DOHH2 (cell line): ENCODE measurements around the gene CEP44.

Source experiments
- H3F3A ChIP-seq: fragments of 200-600 bp; sonication (generic), shearing (Covaris generic); 2 replicates; pipeline ENCODE4 v1.6.0; 2016; ENCODE audit warnings: antibody characterized with exemption, mild to moderate bottlenecking; ENCODE audit not compliant: control insufficient read depth, insufficient read depth
- H3K27ac ChIP-seq: fragments of 200-600 bp; sonication (generic); 2 replicates; pipeline ENCODE4 v1.5.1; 2014; ENCODE audit warnings: low read depth, mild to moderate bottlenecking, low read length, moderate library complexity
- H3K27me3 ChIP-seq: fragments of 200-600 bp; sonication (generic); 2 replicates; pipeline ENCODE4 v1.6.1; 2014; ENCODE audit warnings: mild to moderate bottlenecking, low read length, mixed read lengths; ENCODE audit not compliant: control insufficient read depth
- H3K36me3 ChIP-seq: fragments of 200-600 bp; sonication (generic); 2 replicates; pipeline ENCODE4 v1.6.1; 2014; ENCODE audit warnings: mild to moderate bottlenecking, low read length, moderate library complexity, mixed read lengths; ENCODE audit not compliant: control insufficient read depth
- H3K4me1 ChIP-seq: fragments of 200-600 bp; sonication (generic); 2 replicates; pipeline ENCODE4 v1.6.1; 2014; ENCODE audit warnings: mild to moderate bottlenecking, low read length, mixed read lengths; ENCODE audit not compliant: control insufficient read depth
- H3K4me2 ChIP-seq: fragments of 200-600 bp; sonication (generic); 2 replicates; pipeline ENCODE4 v1.6.0; 2014; ENCODE audit warnings: mild to moderate bottlenecking, low read length, moderate library complexity
- H3K4me3 ChIP-seq: fragments of 200-600 bp; sonication (generic); 2 replicates; pipeline ENCODE4 v1.5.1; 2014; ENCODE audit warnings: mild to moderate bottlenecking, low read length, mixed read lengths
- H3K79me2 ChIP-seq: fragments of 200-600 bp; sonication (generic); 2 replicates; pipeline ENCODE4 v1.6.1; 2014; ENCODE audit warnings: mild to moderate bottlenecking, low read length, mixed read lengths; ENCODE audit not compliant: control insufficient read depth
- H3K9me2 ChIP-seq: fragments of 200-600 bp; sonication (generic); replicated peaks from 2 replicates; pipeline ENCODE4 v1.6.1; 2014; ENCODE audit warnings: mild to moderate bottlenecking, low read length, mixed read lengths; ENCODE audit not compliant: control insufficient read depth
- H3K9me3 ChIP-seq: fragments of 200-600 bp; sonication (generic); 2 replicates; pipeline ENCODE4 v1.6.1; 2014; ENCODE audit warnings: antibody characterized with exemption, low read length, mixed read lengths; ENCODE audit not compliant: control insufficient read depth, insufficient read depth
- H4K20me1 ChIP-seq: fragments of 200-600 bp; sonication (generic); 2 replicates; pipeline ENCODE4 v1.6.0; 2014; ENCODE audit warnings: low read depth, mild to moderate bottlenecking, antibody characterized with exemption, low read length, moderate library complexity; ENCODE audit not compliant: control insufficient read depth, insufficient read depth
- EZH2phosphoT487 ChIP-seq: fragments of 200-600 bp; sonication (generic); IDR thresholded peaks from 2 replicates; pipeline ENCODE4 v1.6.1; 2017; ENCODE audit warnings: borderline replicate concordance, mild to moderate bottlenecking, antibody characterized with exemption, low read length, moderate library complexity, mixed read lengths
- TF ChIP-seq, protein P1 (sequence below): fragments of 200-600 bp; sonication (generic); IDR thresholded peaks from one replicate; pipeline ENCODE4 v1.5.1; 2014; ENCODE audit warnings: antibody characterized with exemption, mild to moderate bottlenecking, low read depth, low read length; ENCODE audit not compliant: poor library complexity, severe bottlenecking

Gene CEP44

GRCh38 chr4:174262624-174263444 lies 20.9 kb upstream of the CEP44 start:
- H3K4me3 ChIP-seq, result no peak overlapping the region
- H4K20me1 ChIP-seq, result no peaks in the 10 kb centered on the region
- peaks cover 6% of the 10 kb centered on the region; the same call in 1 of the 2 replicates for H3K4me1 ChIP-seq
- no peaks in the 10 kb centered on the region for H3K9me2 ChIP-seq
- no peaks in the 10 kb centered on the region for H3K9me3 ChIP-seq
- TF ChIP-seq EZH2phosphoT487, result no peak
- TF ChIP-seq, protein P1, sequence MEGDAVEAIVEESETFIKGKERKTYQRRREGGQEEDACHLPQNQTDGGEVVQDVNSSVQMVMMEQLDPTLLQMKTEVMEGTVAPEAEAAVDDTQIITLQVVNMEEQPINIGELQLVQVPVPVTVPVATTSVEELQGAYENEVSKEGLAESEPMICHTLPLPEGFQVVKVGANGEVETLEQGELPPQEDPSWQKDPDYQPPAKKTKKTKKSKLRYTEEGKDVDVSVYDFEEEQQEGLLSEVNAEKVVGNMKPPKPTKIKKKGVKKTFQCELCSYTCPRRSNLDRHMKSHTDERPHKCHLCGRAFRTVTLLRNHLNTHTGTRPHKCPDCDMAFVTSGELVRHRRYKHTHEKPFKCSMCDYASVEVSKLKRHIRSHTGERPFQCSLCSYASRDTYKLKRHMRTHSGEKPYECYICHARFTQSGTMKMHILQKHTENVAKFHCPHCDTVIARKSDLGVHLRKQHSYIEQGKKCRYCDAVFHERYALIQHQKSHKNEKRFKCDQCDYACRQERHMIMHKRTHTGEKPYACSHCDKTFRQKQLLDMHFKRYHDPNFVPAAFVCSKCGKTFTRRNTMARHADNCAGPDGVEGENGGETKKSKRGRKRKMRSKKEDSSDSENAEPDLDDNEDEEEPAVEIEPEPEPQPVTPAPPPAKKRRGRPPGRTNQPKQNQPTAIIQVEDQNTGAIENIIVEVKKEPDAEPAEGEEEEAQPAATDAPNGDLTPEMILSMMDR, result no peak
- no peaks in the 10 kb centered on the region for H3K27me3 ChIP-seq
- no peaks in the 10 kb centered on the region for H3K79me2 ChIP-seq
- H3K27ac ChIP-seq, result no peak overlapping the region
- no peaks in the 10 kb centered on the region for H3K36me3 ChIP-seq
- H3K4me2 ChIP-seq, result no peak overlapping the region
- no peaks in the 10 kb centered on the region for H3F3A ChIP-seq

- Histone ChIP-seq H4K20me1 (no peaks in the 10 kb centered on the region), H3K9me2 (no peaks in the 10 kb centered on the region), H3K36me3 (no peaks in the 10 kb centered on the region), H3K9me3 (no peaks in the 10 kb centered on the region), H3K27me3 (no peaks in the 10 kb centered on the region), H3K27ac (no peak overlapping the region), H3K4me2 (no peak overlapping the region), H3K4me1 (peaks cover 6% of the 10 kb centered on the region; the same call in 1 of the 2 replicates), H3F3A (no peaks in the 10 kb centered on the region), H3K4me3 (no peak overlapping the region), H3K79me2 (no peaks in the 10 kb centered on the region)
- no peak for TF ChIP-seq EZH2phosphoT487
- TF ChIP-seq, protein P1, result no peak
Measured at GRCh38 chr4:174263445-174263736, 20.3 kb upstream of the CEP44 start.

GRCh38 chr4:174265916-174266315 lies 17.8 kb upstream of the CEP44 start:
- H3K4me1 ChIP-seq, result peaks cover 6% of the 10 kb centered on the region; the same call in 1 of the 2 replicates
- H3K27me3 ChIP-seq, result no peaks in the 10 kb centered on the region
- H3F3A ChIP-seq, result no peaks in the 10 kb centered on the region
- H3K27ac ChIP-seq, result no peak overlapping the region
- H3K4me2 ChIP-seq, result no peak overlapping the region
- no peaks in the 10 kb centered on the region for H3K9me3 ChIP-seq
- TF ChIP-seq, protein P1, result no peak
- no peak for TF ChIP-seq EZH2phosphoT487
- H4K20me1 ChIP-seq, result no peaks in the 10 kb centered on the region
- H3K9me2 ChIP-seq, result no peaks in the 10 kb centered on the region
- H3K4me3 ChIP-seq, result no peak overlapping the region
- no peaks in the 10 kb centered on the region for H3K36me3 ChIP-seq
- H3K79me2 ChIP-seq, result no peaks in the 10 kb centered on the region; the same call in 1 of the 2 replicates
